ENCODE data around the gene VWA8.

GRCh38 chr13:41938918-41939317, 22.0 kb downstream of the VWA8 start:
- TF ChIP-seq POLR2AphosphoS5 (IDR thresholded peaks at IDR 0.05; ENCODE audit: low read depth, low read length), result no peak
- no peak for TF ChIP-seq REST (IDR thresholded peaks at IDR 0.05; ENCODE audit: insufficient read depth in 1 of 2, low read depth in 2 of 2, low read length in 2 of 2)
